Thyroid gland (tissue), 4 donors: Measurements from ENCODE around the gene C17orf75. TPM values are rescaled to one million over a fixed set of nuclear protein-coding genes. Genes with fewer than 3 reads are reported as not detected.
"Not testable (repeated sequence)": the region's sequence is repeated elsewhere in the genome, so short reads cannot be mapped to it uniquely, and the experiment has no call there.

Source experiments
- DNase-seq, 2 donors: peaks; one replicate each; pipeline ENCODE4 v3.0.0-alpha.2; 2019
- H3K27ac ChIP-seq, 3 donors: fragments of 200-600 bp; sonication (generic); 1 replicate in 2 of 3; 2 replicates in 1 of 3; pipeline ENCODE4 v1.5.1; 2016 to 2019; ENCODE audit warnings: mild to moderate bottlenecking in 1 of 3, moderate library complexity in 1 of 3
- H3K27me3 ChIP-seq: fragments of 200-600 bp; sonication (generic); one replicate; pipeline ENCODE4 v1.5.1; 2019
- H3K36me3 ChIP-seq, 2 donors: fragments of 200-600 bp; sonication (generic); one replicate each; pipeline ENCODE4 v1.5.1; 2016 to 2019
- H3K4me1 ChIP-seq, 2 donors: fragments of 200-600 bp; sonication (generic); one replicate each; pipeline ENCODE4 v1.5.1; 2017 to 2019
- H3K4me3 ChIP-seq, 3 donors: fragments of 200-600 bp; sonication (generic); replicated peaks in 1 of 3; 1 replicate in 2 of 3; 2 replicates in 1 of 3; pipeline ENCODE4 v1.5.1; 2016; ENCODE audit warnings: mild to moderate bottlenecking in 1 of 3
- H3K9me3 ChIP-seq: fragments of 200-600 bp; sonication (generic); one replicate; pipeline ENCODE4 v1.5.1; 2017
- CTCF ChIP-seq, 6 experiments: fragments of 200-600 bp in 3 of 6; fragments of 450-650 bp in 3 of 6; sonication (generic) in 3 of 6; IDR thresholded peaks; one replicate each; pipeline ENCODE4 v1.5.1; 2016 to 2019; ENCODE audit warnings: antibody characterized with exemption in 6 of 6, mild to moderate bottlenecking in 2 of 6, inconsistent platforms in 1 of 6, moderate library complexity in 1 of 6
- POLR2A ChIP-seq, 2 donors: fragments of 450-650 bp; IDR thresholded peaks; one replicate each; pipeline ENCODE4 v1.6.1; 2017; ENCODE audit warnings: antibody characterized with exemption in 2 of 2, mild to moderate bottlenecking in 2 of 2, moderate library complexity in 1 of 2
- WGBS, 2 donors: methylation state at CpG; one replicate each; pipeline ENCODE4 v1.1.5; 2017; 5-methylcytosine and 5-hydroxymethylcytosine counted together
- intact Hi-C: fragments of 100-400 bp; cut with DNase I; formaldehyde crosslinking; loops from one replicate; pipeline ENCODE4 v1.15.1; 2023
- total RNA-seq, 4 donors: library from RNA; depleted of rRNA; stranded (reverse); fragments of >200 nt; gene quantifications; one replicate each; pipeline ENCODE4 v1.2.3, GENCODE V29; 2016

The C17orf75 gene
- total RNA-seq, 4 donors from 2014 or later = 16.1 to 27.7 (median 21.9) TPM

DNA sequence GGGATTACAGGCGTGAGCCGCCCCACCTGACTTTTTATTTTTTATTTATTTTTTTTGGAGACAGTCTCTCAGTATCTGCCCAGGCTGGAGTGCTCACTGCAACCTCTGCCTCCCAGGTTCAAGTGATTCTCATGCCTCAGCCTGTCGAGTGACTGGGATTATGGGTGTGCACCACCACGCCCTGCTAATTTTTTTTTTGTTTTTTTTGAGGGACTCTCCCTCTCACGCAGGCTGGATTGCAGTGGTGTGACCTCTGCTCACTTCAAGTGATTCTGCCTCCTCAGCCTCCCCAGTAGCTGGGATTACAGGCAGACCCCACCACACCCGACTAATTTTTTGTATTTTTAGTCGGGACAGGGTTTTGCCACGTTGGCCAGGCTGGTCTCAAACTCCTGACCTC is 15.6 kb upstream of the C17orf75 start:
- no peak for DNase-seq
- Histone ChIP-seq H3K4me3 (no peak overlapping the region), H3K4me1 (peaks cover 24 to 39% of the 10 kb centered on the region in 2 donors), H3K36me3 (peaks cover 54 to 55% of the 10 kb centered on the region in 2 donors), H3K27me3 (no peaks in the 10 kb centered on the region), H3K9me3 (no peaks in the 10 kb centered on the region), H3K27ac (no peak overlapping the region)
- TF ChIP-seq POLR2A (IDR thresholded peaks at IDR 0.05) = no peak
- no peak for TF ChIP-seq CTCF (IDR thresholded peaks at IDR 0.05)
- intact Hi-C loops = no loop called here
- 88 to 94% methylated on average over 8 of the region's 8 CpGs for WGBS, 2 donors

- H3K27me3 ChIP-seq = no peaks in the 10 kb centered on the region
- no peak overlapping the region for H3K27ac ChIP-seq
- H3K9me3 ChIP-seq = no peaks in the 10 kb centered on the region
- WGBS, 2 donors = 91 to 92% methylated on average over 5 of the region's 5 CpGs
- H3K4me1 ChIP-seq = peaks cover 28 to 48% of the 10 kb centered on the region in 2 donors
- TF ChIP-seq CTCF (IDR thresholded peaks at IDR 0.05) (no peak), POLR2A (IDR thresholded peaks at IDR 0.05) (no peak)
- intact Hi-C loops = no loop called here
- H3K36me3 ChIP-seq = peaks cover 45 to 46% of the 10 kb centered on the region in 2 donors
- no peak for DNase-seq
- no peak overlapping the region for H3K4me3 ChIP-seq
Observed at GRCh38 chr17:32356750-32357149, 14.8 kb upstream of the C17orf75 start.

GRCh38 chr17:32356378-32356743 is 14.4 kb upstream of the C17orf75 start:
- H3K9me3 ChIP-seq = no peaks in the 10 kb centered on the region
- peaks cover 32 to 49% of the 10 kb centered on the region in 2 donors for H3K4me1 ChIP-seq
- 96% methylated on average over 3 of the region's 3 CpGs for WGBS, 2 donors
- no peak overlapping the region for H3K27ac ChIP-seq
- intact Hi-C loops = no loop called here
- no peak for DNase-seq
- H3K27me3 ChIP-seq = no peaks in the 10 kb centered on the region
- TF ChIP-seq POLR2A (IDR thresholded peaks at IDR 0.05) (no peak), CTCF (IDR thresholded peaks at IDR 0.05) (no peak)
- peaks cover 41 to 42% of the 10 kb centered on the region in 2 donors for H3K36me3 ChIP-seq
- no peak overlapping the region for H3K4me3 ChIP-seq

DNA sequence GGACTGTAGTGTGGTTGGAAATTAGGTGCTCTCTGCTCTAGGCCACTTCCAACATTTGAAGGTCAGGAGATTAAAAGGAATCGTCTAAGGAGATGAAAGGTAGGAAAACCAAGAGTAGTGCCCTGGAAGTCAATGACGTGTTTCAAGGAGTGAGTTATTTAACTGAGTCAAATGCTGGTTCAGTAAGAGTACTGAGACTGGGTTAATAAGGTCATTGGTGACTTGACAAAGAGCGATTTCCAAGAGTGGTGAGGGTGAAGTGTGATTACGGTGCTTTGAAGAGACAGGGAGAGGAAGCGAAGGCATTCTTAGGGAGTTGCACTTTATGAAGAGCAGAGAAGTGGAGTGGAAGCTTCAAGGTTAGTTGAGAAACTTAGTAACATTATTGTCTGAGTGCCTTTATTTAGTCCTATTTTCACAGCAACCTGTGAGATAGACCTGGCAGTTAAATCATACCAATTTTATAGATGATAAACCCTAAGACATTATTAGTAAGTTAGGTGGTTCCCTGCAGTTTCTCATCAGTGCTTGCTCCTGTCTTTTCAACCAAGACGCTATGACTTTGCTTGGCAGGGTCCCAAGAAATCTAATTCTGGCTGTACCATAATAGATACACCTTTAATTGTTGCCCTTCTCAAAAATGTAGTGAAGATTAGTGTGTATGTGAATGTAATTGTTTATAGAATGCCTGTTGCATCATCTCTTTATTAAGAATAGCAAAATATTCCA is 13.8 kb upstream of the C17orf75 start:
- TF ChIP-seq CTCF (IDR thresholded peaks at IDR 0.05) (no peak), POLR2A (IDR thresholded peaks at IDR 0.05) (no peak)
- H3K27me3 ChIP-seq = no peaks in the 10 kb centered on the region
- H3K4me3 ChIP-seq = no peak overlapping the region
- no peak for DNase-seq
- 44 to 46% methylated on average over 6 of the region's 6 CpGs for WGBS, 2 donors
- intact Hi-C loops = no loop called here
- peaks cover 36 to 37% of the 10 kb centered on the region in 2 donors for H3K36me3 ChIP-seq
- peaks cover 32 to 49% of the 10 kb centered on the region in 2 donors for H3K4me1 ChIP-seq
- no peak overlapping the region for H3K27ac ChIP-seq
- no peaks in the 10 kb centered on the region for H3K9me3 ChIP-seq

DNA sequence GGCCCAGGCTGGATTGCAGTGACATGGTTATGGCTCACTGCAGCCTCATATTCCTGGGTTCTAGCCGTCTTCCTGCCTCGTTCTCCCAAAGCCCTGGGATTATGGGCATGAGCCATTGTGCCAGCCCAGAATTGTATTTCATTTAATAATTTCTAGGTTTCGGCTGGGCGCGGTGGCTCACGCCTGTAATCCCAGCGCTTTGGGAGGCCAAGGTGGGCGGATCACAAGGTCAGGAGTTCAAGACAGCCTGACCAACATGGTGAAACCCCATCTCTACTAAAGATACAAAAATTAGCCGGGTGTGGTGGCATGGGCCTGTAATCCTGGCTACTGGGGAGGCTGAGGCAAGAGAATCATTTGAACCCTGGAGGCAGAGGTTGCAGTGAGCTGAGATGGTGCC is 10.8 kb upstream of the C17orf75 start:
- H3K4me3 ChIP-seq, H3K27me3 ChIP-seq, intact Hi-C loops, H3K9me3 ChIP-seq, DNase-seq, H3K27ac ChIP-seq: not testable (repeated sequence)
- Histone ChIP-seq H3K36me3 (peaks cover 8 to 11% of the 10 kb centered on the region in 2 donors), H3K4me1 (peaks cover 36 to 56% of the 10 kb centered on the region in 2 donors)
- WGBS, 2 donors = 96% methylated on average over 8 to 9 of the region's 9 CpGs
